DMS53 treated with DMSO at 0.1 percent for 48 hours (cell line): ENCODE data around the gene ADPRS.

Experiments
- DNase-seq: peaks from one replicate; lab custom pipeline; 2025; ENCODE audit not compliant: unreplicated experiment; lab: John Stamatoyannopoulos, UW

Gene ADPRS

DNA sequence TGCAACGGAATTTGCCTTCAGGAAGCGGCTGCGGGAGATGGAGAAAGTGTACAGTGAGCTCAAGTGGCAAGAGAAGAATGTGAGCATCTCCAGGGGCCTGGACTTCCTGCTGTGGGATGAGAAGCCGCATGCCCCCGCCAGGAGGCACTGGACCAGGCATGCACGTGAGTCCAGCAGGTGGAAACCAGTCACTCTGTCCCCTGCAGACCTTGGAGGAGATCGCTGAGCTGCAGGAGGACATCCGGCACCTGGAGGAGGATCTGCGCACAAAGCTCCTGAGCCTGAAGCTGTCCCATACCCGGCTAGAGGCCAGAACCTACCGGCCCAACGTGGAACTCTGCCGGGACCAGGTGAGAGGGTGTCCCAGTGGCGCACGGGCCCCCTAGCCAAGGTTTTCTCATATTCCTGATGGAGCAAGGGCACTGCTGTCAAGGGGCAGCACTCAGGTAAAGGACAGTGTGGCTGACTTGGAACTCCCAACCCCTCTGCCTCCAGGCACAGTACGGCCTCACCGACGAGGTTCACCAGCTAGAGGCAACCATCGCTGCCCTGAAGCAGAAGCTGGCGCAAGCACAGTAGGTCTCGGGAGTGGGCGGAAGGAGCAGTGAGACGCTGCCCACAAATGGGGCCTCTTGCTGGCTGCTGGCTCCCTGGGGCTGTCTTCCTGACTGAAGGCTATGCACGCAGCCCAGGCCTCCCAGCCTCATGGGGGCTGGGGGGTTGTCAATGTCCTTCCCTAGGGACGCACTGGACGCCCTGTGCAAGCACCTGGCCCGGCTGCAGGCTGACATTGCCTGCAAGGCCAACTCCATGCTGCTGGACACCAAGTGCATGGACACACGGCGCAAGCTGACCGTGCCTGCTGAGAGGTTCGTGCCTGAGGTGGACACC is 1.2 kb upstream of the ADPRS start:
- no peak for DNase-seq

DNA sequence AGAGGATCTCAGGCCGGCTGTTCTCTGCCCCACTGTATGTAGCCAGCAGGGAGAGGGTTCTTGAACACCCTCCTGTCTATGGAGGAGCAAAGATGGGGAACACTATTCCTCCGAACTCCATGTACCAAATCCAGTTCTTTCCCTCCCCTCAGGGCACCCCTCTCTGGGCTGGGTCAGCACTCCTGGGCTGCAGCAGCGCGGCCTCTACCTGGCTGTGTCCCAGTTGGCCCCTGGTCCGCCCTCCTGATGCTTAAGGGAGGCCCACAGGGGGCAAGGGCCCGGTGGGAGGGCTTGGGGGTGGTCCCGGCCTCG is 471 bp upstream of the ADPRS start:
- DNase-seq: no peak

GRCh38 chr1:36089393-36090121 is 865 bp downstream of the ADPRS start:
- no peak for DNase-seq

GRCh38 chr1:36091141-36091540 is 2.4 kb downstream of the ADPRS start:
- no peak for DNase-seq

DNA sequence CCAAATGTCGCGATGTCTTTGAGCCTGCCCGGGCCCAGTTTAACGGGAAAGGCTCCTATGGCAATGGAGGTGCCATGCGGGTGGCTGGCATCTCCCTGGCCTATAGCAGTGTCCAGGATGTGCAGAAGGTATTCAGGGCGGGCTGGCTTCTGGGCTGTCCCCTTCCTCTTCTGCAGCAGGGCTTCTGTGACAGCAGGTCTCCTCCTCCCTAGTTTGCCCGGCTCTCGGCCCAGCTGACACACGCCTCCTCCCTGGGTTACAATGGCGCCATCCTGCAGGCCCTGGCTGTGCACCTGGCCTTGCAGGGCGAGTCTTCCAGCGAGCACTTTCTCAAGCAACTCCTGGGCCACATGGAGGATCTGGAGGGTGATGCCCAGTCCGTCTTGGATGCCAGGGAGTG is 3.0 kb downstream of the ADPRS start:
- no peak for DNase-seq

DNA sequence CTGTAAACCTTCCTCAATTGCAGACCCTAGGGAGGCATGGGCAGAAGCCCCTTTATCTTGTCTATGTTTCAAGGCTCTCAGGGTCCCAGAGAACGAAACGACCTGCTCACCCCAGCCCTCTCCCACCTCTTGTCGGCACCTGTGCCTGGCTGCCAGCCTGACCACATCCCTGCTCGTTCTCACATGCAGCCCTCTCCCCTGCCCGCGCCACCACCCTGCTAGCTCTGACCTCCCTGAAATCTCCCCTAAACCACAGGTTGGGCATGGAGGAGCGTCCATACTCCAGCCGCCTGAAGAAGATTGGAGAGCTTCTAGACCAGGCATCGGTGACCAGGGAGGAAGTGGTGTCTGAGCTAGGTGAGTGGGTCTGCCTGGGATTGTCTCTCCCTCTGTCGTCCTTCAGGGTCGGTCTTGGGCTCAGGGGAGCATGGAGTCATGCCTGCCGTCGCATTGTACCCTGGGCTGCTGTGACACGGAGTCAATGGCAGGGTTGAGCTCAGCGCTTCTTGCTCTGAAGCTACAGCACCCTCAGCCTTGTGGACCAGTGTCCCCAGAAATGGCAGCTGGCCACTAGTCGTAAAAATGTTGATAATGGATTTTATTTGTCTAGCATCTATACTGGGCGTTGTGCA is 3.6 kb downstream of the ADPRS start:
- no peak for DNase-seq

- DNase-seq: no peak
Observed at GRCh38 chr1:36092798-36093185, 4.1 kb downstream of the ADPRS start.

DNA sequence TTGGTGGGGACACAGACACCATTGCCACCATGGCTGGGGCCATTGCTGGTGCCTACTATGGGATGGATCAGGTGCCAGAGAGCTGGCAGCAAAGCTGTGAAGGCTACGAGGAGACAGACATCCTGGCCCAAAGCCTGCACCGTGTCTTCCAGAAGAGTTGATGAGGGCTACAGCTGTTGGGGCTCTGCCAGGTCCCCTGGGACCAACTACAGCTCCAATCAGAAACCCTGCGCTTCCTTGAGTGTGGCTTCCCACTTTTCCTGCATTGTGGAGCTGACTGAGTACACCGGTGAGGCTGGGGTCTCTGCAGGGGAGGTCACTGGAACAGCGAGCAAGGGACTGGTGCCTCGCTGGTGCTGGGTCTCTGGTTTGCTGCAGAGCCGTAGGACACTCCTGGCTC is 4.5 kb downstream of the ADPRS start:
- no peak for DNase-seq

- DNase-seq: no peak
Observed at GRCh38 chr1:36093929-36094328, 5.2 kb downstream of the ADPRS start.

GRCh38 chr1:36094621-36095061 is 5.9 kb downstream of the ADPRS start:
- DNase-seq: no peak

DNA sequence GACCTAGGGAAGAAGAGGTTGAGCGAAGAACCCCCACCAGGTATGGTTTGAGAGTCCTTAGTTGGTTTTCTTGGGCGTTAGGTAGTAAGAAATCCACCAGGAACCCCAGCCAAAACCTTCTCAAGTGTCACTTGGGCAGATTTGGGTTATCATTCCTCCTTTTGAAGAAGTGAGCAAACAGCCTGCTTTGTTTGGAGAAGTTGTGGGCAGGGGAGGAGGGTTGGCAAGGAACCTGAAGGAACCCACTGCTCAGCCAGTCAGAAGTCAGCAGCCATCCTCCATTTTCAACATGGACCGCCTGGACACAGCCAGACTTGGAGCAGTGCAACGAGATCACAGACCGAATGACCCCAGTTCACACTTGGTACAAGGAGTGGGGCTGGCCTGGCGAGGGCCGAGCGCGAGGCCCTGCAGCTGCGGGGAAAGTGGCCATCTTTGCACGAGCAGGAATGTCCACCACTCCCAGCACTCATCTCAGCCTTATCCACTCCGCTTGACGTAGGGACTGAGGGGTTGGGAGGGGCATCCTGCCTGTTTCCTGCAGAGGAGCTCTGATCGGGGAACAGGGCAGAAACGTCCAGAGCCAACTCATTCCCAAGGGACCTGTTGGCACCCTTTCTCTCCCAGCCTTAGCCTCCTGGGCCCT is 7.2 kb downstream of the ADPRS start:
- DNase-seq: no peak

GRCh38 chr1:36096500-36097432 is 8.1 kb downstream of the ADPRS start:
- DNase-seq: no peak

DNA sequence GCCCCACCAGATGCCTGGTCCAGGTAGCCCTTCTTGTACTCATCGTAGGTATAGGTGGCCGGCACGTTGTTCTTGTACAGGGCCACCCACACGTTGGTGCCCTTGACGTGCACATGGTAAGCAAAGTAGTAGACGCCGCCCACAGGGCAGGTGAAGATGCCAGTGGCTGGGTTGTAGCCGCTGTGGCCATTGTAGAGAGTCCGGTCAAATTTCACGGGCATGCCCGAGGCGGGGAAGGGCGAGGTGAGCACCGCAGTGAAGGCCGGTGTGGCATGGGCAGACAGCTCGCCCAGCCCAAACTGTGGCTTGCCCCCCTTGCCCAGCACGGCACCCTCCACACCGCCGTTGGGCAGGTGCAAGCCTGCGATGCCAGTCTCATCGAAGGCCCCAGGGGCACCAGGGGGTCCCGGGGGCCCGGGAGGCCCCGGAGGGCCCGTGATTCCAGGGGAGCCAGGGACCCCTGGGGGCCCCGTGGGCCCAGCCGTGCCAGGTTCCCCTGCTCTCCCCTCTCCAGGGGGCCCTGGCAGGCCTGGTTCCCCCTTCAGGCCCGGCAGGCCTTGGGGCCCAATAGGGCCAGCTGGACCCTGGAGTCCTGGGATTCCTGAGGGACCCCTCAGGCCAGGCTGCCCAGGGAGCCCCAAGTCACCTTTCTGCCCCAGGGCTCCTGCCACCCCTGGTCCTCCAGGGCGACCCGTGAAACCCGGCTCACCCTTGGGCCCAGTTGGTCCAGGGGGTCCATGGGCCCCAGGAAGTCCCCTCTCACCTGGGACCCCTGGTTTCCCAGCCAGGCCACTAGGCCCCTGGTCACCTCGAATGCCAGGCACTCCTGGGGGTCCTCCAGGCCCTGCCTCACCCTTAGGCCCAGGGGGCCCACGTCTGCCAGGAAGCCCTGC is 9.2 kb downstream of the ADPRS start:
- DNase-seq: no peak

- DNase-seq: no peak
Observed at GRCh38 chr1:36098650-36099365, 10.1 kb downstream of the ADPRS start.

GRCh38 chr1:36099681-36100341 is 11.1 kb downstream of the ADPRS start:
- peak; percentile 37 for DNase-seq

- no peak for DNase-seq
Observed at GRCh38 chr1:36100376-36100775, 11.7 kb downstream of the ADPRS start.

- no peak for DNase-seq
Observed at GRCh38 chr1:36101546-36101945, 12.9 kb downstream of the ADPRS start.

- no peak for DNase-seq
Observed at GRCh38 chr1:36106269-36106668, 17.6 kb downstream of the ADPRS start.
